GM19025 (cell line): ENCODE results near the gene PTPRD.

ENCODE experiments used
- ATAC-seq: cut with Tn5 transposase; IDR thresholded peaks from one replicate; pipeline ENCODE4 v1.9.1; 2021; ENCODE audit warnings: mild to moderate bottlenecking, low read depth, moderate library complexity; ENCODE audit not compliant: unreplicated experiment

Gene PTPRD

GRCh38 chr9:8772302-8772701 is 1840.5 kb downstream of the PTPRD start:
- no peak for ATAC-seq

GRCh38 chr9:8769153-8769552 is 1843.6 kb downstream of the PTPRD start:
- no peak for ATAC-seq

- ATAC-seq, result no peak
Measured at GRCh38 chr9:8766096-8766495, 1846.7 kb downstream of the PTPRD start.

GRCh38 chr9:8764051-8764450 is 1848.8 kb downstream of the PTPRD start:
- ATAC-seq, result no peak

GRCh38 chr9:8762479-8763085 is 1850.2 kb downstream of the PTPRD start:
- no peak for ATAC-seq

- ATAC-seq, result no peak
Measured at GRCh38 chr9:8760000-8760767, 1852.6 kb downstream of the PTPRD start.

GRCh38 chr9:8757881-8758280 is 1854.9 kb downstream of the PTPRD start:
- ATAC-seq, result no peak

- no peak for ATAC-seq
Measured at GRCh38 chr9:8754751-8755150, 1858.1 kb downstream of the PTPRD start.

- no peak for ATAC-seq
Measured at GRCh38 chr9:8751406-8751930, 1861.3 kb downstream of the PTPRD start.

GRCh38 chr9:8750639-8751051 is 1862.2 kb downstream of the PTPRD start:
- ATAC-seq, result no peak

- ATAC-seq, result no peak
Measured at GRCh38 chr9:8745347-8745746, 1867.5 kb downstream of the PTPRD start.

- no peak for ATAC-seq
Measured at GRCh38 chr9:8738945-8739344, 1873.9 kb downstream of the PTPRD start.

GRCh38 chr9:8736805-8737204 is 1876.0 kb downstream of the PTPRD start:
- ATAC-seq, result no peak

GRCh38 chr9:8734760-8735159 is 1878.0 kb downstream of the PTPRD start:
- ATAC-seq, result no peak

- no peak for ATAC-seq
Measured at GRCh38 chr9:8733131-8733954, 1879.5 kb downstream of the PTPRD start.

- no peak for ATAC-seq
Measured at GRCh38 chr9:8732367-8733075, 1880.3 kb downstream of the PTPRD start.

- no peak for ATAC-seq
Measured at GRCh38 chr9:8730618-8731017, 1882.2 kb downstream of the PTPRD start.

GRCh38 chr9:8728910-8729309 is 1883.9 kb downstream of the PTPRD start:
- ATAC-seq, result no peak

- no peak for ATAC-seq
Measured at GRCh38 chr9:8727191-8727590, 1885.6 kb downstream of the PTPRD start.

GRCh38 chr9:8726692-8727091 is 1886.1 kb downstream of the PTPRD start:
- ATAC-seq, result no peak
